ENCODE measurements around the gene STIP1.

Gene STIP1

GRCh38 chr11:64229090-64229743, 43.2 kb downstream of the STIP1 start:
- no peak for DNase-seq
- no peak for TF ChIP-seq CTCF (IDR thresholded peaks at IDR 0.05; ENCODE audit: low read depth, low read length, missing control alignments)
- Histone ChIP-seq H3K4me3 (ENCODE audit: low read depth, low read length) (no peak overlapping the region), H3K36me3 (replicated peaks) (no peaks in the 10 kb centered on the region), H3K27me3 (replicated peaks) (no peaks in the 10 kb centered on the region), H3K27ac (no peak overlapping the region)
- in situ Hi-C loops (cut with HindIII; ENCODE audit: low pct_ligation_motif_present, low sequenced_read_pairs) = no loop called here

DNA sequence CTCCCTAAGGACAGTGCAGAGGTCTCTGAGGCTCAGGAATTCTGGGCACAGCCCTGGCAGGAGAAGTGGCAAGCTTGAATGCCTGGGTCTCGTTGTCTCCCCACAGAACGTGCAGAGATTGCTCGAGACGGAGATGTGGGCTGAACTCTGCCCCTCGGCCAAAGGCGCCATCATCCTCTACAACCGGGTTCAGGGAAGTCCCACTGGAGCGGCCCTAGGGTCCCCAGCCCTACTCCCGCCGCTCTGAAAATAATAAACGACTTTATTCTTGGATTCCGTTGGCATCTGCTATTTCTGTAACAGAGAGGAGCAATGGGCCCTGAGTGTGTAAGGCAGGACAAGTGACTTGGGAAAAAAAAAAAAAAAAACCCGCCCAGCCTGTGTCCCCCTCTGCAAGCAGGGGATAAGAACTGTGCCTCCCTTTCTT, 43.8 kb downstream of the STIP1 start:
- DNase-seq = no peak
- H3K27me3 ChIP-seq (replicated peaks) = no peaks in the 10 kb centered on the region
- H3K36me3 ChIP-seq (replicated peaks) = no peaks in the 10 kb centered on the region
- TF ChIP-seq CTCF (IDR thresholded peaks at IDR 0.05; ENCODE audit: low read depth, low read length, missing control alignments) = no peak
- in situ Hi-C loops (cut with HindIII; ENCODE audit: low pct_ligation_motif_present, low sequenced_read_pairs) = no loop called here
- H3K4me3 ChIP-seq (ENCODE audit: low read depth, low read length) = peak overlapping the region; percentile 74
- no peak overlapping the region for H3K27ac ChIP-seq

DNA sequence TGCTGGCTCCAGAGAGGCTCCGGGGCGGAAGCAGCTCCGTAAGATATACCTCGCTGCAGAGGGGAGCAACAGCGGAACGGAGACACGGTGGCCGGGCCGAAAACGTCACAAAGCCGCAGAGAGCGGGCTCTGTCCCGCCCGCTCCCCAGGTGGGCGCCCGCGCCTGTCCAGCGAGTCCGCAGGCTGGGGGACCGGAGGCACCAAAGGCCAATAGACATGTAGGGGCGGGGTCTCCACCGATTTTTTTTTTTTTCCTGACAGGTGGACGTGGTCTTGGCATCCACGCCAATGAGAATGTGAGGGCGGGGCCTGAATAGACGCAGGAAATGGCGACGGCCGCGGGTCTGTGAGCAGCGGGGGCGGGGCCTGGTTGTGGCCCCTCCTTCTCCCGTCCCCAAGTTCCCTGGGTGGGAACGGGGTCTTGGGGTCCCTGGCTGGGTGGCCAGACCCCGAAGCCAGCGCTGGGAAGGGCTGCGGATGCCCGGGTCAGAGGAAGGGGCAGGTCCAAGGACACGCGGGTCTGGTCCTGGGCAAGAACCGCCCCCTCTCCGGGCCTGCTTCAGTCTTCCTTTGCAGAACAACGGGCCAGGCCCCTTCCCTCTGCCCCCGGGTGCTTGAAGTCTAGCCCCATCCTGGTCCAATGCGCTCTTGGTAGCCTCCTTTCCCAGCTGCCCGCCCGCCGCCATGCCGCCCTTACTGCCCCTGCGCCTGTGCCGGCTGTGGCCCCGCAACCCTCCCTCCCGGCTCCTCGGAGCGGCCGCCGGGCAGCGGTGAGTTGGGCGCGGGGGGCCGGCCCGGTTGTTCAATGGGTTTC, 44.4 kb downstream of the STIP1 start, which contains the start of gene DNAJC4:
DNAJC4 (plus strand) TSS at position 378 of the 814 bp plus-strand sequence; CDS start at position 685, 307 bp downstream.
- TF ChIP-seq CTCF (IDR thresholded peaks at IDR 0.05; ENCODE audit: low read depth, low read length, missing control alignments) = no peak
- H3K27ac ChIP-seq = peak within 1 kb of the TSS; percentile 4
- peak within 1 kb of the TSS; percentile 74 for H3K4me3 ChIP-seq (ENCODE audit: low read depth, low read length)
- no peaks in the 10 kb centered on the region for H3K27me3 ChIP-seq (replicated peaks)
- peak; percentile 82 for DNase-seq
- in situ Hi-C loops (cut with HindIII; ENCODE audit: low pct_ligation_motif_present, low sequenced_read_pairs) = no loop called here
- no peaks in the 10 kb centered on the region for H3K36me3 ChIP-seq (replicated peaks)

DNA sequence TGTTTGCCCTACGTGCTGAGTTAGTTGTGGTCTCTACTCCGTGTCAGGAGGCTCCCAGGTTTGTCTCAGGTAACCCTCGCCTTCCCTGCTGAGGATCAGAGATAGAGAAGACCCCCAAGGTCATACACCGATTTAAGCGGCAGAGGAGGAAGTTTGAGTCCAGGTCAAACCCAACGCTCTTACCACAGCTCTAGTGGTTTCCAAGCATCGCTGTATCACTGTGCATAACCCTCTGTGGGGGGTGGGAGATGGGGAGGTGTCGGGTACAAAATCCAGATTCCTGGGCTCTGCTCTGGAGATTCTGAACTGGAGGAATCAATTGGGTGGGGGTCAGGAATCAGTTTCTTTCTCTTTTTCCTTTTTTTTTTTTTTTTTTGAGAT, 45.0 kb downstream of the STIP1 start:
- no peaks in the 10 kb centered on the region for H3K36me3 ChIP-seq (replicated peaks)
- TF ChIP-seq CTCF (IDR thresholded peaks at IDR 0.05; ENCODE audit: low read depth, low read length, missing control alignments) = no peak
- in situ Hi-C loops (cut with HindIII; ENCODE audit: low pct_ligation_motif_present, low sequenced_read_pairs) = no loop called here
- peak overlapping the region; percentile 74 for H3K4me3 ChIP-seq (ENCODE audit: low read depth, low read length)
- no peaks in the 10 kb centered on the region for H3K27me3 ChIP-seq (replicated peaks)
- no peak for DNase-seq
- no peak overlapping the region for H3K27ac ChIP-seq

DNA sequence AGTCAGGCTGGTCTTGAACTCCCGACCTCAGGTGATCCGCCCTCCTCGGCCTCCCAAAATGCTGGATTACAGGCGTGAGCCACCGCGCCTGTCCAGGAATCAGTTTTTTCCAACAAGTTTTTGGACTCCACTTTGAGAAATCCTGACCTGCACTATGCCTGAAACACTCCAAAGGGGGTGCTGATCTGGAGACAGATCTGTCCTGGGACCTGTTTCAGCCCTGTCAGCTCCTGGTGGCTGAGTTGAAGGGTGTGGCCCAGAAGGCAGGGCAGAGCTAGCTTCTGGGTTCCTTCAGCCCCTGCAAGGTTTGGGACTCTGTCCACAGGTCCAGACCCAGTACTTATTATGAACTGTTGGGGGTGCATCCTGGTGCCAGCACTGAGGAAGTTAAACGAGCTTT, 45.6 kb downstream of the STIP1 start:
- in situ Hi-C loops (cut with HindIII; ENCODE audit: low pct_ligation_motif_present, low sequenced_read_pairs) = no loop called here
- no peak overlapping the region for H3K27ac ChIP-seq
- DNase-seq = no peak
- H3K4me3 ChIP-seq (ENCODE audit: low read depth, low read length) = no peak overlapping the region
- H3K27me3 ChIP-seq (replicated peaks) = no peaks in the 10 kb centered on the region
- no peaks in the 10 kb centered on the region for H3K36me3 ChIP-seq (replicated peaks)
- no peak for TF ChIP-seq CTCF (IDR thresholded peaks at IDR 0.05; ENCODE audit: low read depth, low read length, missing control alignments)
